ENCODE measurements around the gene FJX1.

GRCh38 chr11:35602979-35603378 is 15.3 kb upstream of the FJX1 start:
- TF ChIP-seq, protein P1, sequence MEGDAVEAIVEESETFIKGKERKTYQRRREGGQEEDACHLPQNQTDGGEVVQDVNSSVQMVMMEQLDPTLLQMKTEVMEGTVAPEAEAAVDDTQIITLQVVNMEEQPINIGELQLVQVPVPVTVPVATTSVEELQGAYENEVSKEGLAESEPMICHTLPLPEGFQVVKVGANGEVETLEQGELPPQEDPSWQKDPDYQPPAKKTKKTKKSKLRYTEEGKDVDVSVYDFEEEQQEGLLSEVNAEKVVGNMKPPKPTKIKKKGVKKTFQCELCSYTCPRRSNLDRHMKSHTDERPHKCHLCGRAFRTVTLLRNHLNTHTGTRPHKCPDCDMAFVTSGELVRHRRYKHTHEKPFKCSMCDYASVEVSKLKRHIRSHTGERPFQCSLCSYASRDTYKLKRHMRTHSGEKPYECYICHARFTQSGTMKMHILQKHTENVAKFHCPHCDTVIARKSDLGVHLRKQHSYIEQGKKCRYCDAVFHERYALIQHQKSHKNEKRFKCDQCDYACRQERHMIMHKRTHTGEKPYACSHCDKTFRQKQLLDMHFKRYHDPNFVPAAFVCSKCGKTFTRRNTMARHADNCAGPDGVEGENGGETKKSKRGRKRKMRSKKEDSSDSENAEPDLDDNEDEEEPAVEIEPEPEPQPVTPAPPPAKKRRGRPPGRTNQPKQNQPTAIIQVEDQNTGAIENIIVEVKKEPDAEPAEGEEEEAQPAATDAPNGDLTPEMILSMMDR (IDR thresholded peaks at IDR 0.05) = no peak
- no peak for TF ChIP-seq ZFX (IDR thresholded peaks at IDR 0.05; ENCODE audit: borderline replicate concordance)
